Breast epithelium (tissue), 3 donors: ENCODE results near the gene GNAT3.

Experiments used
- CTCF ChIP-seq, 3 donors: fragments of 450-650 bp; IDR thresholded peaks; one replicate each; pipeline ENCODE4 v1.5.1; 2016 to 2017; ENCODE audit warnings: antibody characterized with exemption in 3 of 3, mild to moderate bottlenecking in 3 of 3, moderate library complexity in 3 of 3
- POLR2A ChIP-seq: fragments of 450-650 bp; IDR thresholded peaks from one replicate; pipeline ENCODE4 v1.6.1; 2016; ENCODE audit warnings: antibody characterized with exemption, mild to moderate bottlenecking, moderate library complexity

GRCh38 chr7:80517282-80517747 lies 5.5 kb upstream of the GNAT3 start:
- TF ChIP-seq CTCF (IDR thresholded peaks at IDR 0.05) = no peak
- TF ChIP-seq POLR2A = no peak
